Measurements from ENCODE around the gene ASB16.

DNA sequence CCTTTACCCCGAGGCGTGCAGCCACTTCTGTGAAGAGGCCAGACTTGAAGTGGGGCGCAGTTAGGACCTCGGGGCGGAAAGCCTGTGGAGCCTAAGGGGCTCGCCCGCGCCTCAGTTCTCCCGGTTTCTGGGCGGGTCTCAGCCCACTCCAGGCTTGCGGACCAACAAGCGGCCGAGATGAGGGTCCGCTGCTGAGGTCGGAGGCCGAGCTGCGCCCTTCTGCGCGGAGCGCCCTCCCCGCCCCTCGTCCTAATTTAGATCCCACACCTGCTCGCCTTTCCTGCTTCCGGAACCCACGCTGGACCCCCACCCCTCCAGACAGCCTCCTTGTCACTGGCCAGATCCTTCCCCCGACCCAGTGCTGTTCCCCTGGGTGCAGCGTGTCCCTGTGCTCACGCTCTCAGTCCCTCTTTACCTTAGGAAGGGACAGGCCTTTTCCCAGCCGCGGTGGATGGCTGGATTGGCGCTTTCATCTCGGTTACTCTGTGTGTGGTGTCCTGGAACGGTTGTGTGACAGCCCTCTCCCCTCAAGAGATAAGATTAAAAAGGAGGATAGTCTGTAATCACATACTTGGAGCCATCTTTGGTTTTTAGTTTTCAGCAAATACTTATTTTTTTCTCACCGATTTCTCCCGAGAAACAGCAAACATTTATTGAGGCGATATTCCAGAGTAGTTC lies 30.1 kb downstream of the ASB16 start:
- TF ChIP-seq, protein P1, sequence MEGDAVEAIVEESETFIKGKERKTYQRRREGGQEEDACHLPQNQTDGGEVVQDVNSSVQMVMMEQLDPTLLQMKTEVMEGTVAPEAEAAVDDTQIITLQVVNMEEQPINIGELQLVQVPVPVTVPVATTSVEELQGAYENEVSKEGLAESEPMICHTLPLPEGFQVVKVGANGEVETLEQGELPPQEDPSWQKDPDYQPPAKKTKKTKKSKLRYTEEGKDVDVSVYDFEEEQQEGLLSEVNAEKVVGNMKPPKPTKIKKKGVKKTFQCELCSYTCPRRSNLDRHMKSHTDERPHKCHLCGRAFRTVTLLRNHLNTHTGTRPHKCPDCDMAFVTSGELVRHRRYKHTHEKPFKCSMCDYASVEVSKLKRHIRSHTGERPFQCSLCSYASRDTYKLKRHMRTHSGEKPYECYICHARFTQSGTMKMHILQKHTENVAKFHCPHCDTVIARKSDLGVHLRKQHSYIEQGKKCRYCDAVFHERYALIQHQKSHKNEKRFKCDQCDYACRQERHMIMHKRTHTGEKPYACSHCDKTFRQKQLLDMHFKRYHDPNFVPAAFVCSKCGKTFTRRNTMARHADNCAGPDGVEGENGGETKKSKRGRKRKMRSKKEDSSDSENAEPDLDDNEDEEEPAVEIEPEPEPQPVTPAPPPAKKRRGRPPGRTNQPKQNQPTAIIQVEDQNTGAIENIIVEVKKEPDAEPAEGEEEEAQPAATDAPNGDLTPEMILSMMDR (IDR thresholded peaks at IDR 0.05; ENCODE audit: low read depth, low read length, missing input control), result no peak
- TF ChIP-seq RAD21 (IDR thresholded peaks at IDR 0.05), result no peak
- TF ChIP-seq, protein P2, sequence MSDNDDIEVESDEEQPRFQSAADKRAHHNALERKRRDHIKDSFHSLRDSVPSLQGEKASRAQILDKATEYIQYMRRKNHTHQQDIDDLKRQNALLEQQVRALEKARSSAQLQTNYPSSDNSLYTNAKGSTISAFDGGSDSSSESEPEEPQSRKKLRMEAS (IDR thresholded peaks at IDR 0.05), result no peak
- no peak for TF ChIP-seq SP1 (IDR thresholded peaks at IDR 0.05)
- TF ChIP-seq JUND (IDR thresholded peaks at IDR 0.05), result no peak
- no peak for TF ChIP-seq GABPA (IDR thresholded peaks at IDR 0.05 in 1 of 2, conservative IDR thresholded peaks at IDR 0.05 in 1 of 2)
- no peak for TF ChIP-seq YY1 (IDR thresholded peaks at IDR 0.05)
- TF ChIP-seq, protein P3, sequence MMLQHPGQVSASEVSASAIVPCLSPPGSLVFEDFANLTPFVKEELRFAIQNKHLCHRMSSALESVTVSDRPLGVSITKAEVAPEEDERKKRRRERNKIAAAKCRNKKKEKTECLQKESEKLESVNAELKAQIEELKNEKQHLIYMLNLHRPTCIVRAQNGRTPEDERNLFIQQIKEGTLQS (IDR thresholded peaks at IDR 0.05), result no peak

Measured in liver (tissue), 3 donors.